Neural cell (in vitro differentiated cells): ENCODE data around the gene C1GALT1.

Experiments
- CTCF ChIP-seq: fragments of 450-650 bp; IDR thresholded peaks from 2 replicates; pipeline ENCODE4 v1.5.1; 2014; ENCODE audit warnings: antibody characterized with exemption, mild to moderate bottlenecking, moderate library complexity; ENCODE audit not compliant: poor library complexity, severe bottlenecking
- EP300 ChIP-seq: fragments of 450-650 bp; conservative IDR thresholded peaks from 2 replicates; pipeline ENCODE4 v1.6.1; 2014; ENCODE audit warnings: antibody characterized with exemption, mild to moderate bottlenecking, moderate library complexity; ENCODE audit not compliant: poor library complexity, severe bottlenecking
- EZH2 ChIP-seq: fragments of 200-600, 300-800 bp; shearing (Covaris generic), sonication (generic); IDR thresholded peaks from 2 replicates; pipeline ENCODE4 v1.6.1; 2014; ENCODE audit warnings: antibody characterized with exemption, low read length, borderline replicate concordance, mild to moderate bottlenecking; ENCODE audit not compliant: insufficient read depth, poor library complexity, severe bottlenecking
- RAD21 ChIP-seq: fragments of 450-650 bp; conservative IDR thresholded peaks from 2 replicates; pipeline ENCODE4 v1.6.1; 2014; ENCODE audit warnings: antibody characterized with exemption, mild to moderate bottlenecking, moderate library complexity

GRCh38 chr7:7249814-7250213 is 67.5 kb downstream of the C1GALT1 start:
- TF ChIP-seq CTCF = no peak
- TF ChIP-seq EP300 = no peak
- TF ChIP-seq RAD21 = no peak
- no peak for TF ChIP-seq EZH2
